ENCODE data around the gene SPINK8.
A peak's percentile ranks its signal among the peaks of the same experiment; 100 is the strongest.
"Not testable (repeated sequence)": the region's sequence is repeated elsewhere in the genome, so short reads cannot be mapped to it uniquely, and the experiment has no call there.

SPINK8 gene

DNA sequence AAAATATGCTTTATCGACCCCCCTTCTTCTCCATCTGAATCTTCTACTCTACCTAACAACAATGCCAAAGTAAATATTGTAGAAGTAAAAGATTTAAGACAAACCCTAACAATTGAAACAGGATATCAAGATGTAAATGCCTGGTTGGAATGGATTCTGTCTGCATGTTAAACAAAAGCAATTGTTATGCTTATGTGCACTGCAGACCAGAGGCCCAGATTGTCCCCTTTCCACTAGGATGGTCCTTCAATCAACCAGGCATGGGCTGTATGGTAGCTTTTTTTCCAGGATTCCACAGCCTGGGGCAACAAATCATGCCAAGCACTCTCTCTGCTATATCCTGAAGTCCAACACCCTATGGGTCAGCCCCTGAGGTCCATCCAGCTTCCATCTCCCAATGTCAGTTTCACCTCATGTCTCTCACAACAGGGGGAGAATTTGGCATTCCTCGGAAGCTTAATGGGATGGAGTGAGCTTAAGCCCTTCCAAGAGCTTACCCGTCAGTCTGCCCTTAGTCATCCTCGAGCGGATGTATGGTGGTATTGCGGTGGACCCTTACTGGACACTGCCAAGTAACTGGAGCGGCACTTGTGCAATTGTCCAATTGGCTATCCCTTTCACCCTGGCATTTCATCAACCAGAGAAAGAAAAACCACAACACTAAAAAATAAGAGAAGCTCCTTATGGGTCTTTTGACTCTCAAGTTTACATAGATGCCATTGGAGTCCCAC, 56.4 kb downstream of the SPINK8 start:
- DNase-seq, result no peak

DNA sequence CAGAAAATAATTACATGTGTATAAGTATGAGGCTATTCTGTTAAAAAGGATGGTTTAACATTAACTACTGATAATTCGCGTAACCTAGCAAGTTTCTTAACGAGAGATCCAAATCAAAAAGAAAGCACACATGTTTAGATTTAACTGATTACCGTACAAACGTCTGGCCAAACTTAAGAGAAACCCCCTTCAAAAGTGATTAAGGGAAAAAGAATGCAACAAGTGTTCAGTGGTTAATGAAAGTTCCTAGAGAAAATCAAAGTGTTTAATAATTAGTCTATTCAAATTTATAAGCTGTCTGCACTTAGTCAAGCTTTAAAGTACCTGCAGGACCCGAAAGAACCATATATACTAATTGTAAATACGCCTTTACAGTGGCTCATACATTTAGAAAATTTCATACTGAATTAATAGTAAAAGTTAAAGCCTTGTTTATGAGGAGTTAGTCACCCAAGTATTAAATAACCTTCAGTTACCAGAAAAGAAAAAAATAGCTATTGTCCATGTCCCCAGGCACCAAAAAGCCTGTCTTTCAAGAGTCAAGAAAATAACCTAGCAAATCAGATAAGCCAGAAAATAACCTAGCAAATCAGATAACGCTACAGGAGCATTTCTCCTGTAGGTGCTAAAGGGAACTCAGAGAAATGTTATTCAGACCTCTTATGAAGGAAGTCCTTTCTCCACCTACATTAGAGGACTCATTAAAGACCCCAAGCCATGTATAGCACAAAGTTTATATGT, 58.0 kb downstream of the SPINK8 start:
- DNase-seq, result no peak

DNA sequence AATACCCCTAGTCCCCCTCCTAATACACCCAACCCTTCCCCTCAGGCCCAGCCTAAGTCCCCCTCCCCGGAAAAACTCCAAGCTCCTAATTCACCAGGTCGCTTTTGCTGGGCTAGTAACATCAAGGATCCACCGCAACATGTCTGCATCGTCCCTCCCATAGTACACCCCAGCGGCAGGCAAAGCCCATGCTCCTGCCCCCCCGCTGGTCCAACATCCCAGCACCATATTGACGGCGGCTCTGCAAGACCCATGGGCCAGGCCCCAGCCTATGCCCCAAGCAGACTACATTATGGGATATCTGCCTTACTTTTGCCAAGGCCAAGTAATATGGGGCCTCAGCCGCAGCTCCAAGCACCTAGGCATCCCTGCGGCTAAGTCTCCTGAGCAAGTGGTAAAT, 59.0 kb downstream of the SPINK8 start:
- DNase-seq, result no peak

- DNase-seq, result peak; percentile 10 to 37
These were observed 59.8 kb downstream of the SPINK8 start for GRCh38 chr3:48273594-48274211.

GRCh38 chr3:48271763-48272498, 61.5 kb downstream of the SPINK8 start:
- DNase-seq, result no peak

GRCh38 chr3:48271223-48271622, 62.2 kb downstream of the SPINK8 start:
- not testable (repeated sequence) for DNase-seq

DNA sequence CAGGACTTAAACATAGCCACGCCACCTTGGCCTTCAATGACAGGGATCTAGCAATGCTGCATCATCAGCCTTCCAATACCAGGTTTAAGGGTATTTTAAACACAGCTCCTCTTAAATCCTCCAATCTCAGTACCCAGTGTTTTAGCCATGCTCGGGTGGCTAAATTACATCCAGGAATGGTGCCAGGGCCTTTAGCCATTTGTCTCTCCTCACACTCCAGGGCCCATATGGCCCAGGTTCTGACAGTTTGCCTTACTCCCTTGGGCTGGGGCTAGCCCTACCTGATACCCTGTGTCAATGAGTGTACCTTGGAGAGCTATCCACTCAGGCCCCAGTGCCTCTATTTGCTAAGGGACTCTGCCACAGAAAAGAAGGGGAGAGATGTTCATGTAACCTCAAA, 63.2 kb downstream of the SPINK8 start:
- DNase-seq, result no peak

DNA sequence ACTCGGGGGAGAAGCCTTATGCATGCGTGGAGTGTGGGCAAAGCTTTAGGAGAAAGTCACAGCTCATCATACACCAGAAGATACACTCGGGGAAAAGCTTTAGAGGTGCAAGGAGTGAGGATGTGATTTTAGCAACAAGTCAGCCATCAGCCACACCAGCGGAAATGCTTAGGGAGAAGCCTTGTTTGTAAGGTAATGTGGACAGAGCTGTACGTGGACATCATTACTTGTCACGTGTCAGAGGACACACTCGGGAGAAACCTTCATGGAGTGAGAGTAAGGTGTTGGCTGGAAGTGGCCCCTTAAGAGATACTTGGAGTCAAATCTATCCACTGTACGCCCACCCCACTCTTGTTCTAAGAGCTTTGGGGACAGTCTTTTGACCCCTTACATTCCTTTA, 63.9 kb downstream of the SPINK8 start:
- no peak for DNase-seq

GRCh38 chr3:48268936-48269561, 64.4 kb downstream of the SPINK8 start:
- DNase-seq, result peak in 1 of 2 donors; percentile 58

DNA sequence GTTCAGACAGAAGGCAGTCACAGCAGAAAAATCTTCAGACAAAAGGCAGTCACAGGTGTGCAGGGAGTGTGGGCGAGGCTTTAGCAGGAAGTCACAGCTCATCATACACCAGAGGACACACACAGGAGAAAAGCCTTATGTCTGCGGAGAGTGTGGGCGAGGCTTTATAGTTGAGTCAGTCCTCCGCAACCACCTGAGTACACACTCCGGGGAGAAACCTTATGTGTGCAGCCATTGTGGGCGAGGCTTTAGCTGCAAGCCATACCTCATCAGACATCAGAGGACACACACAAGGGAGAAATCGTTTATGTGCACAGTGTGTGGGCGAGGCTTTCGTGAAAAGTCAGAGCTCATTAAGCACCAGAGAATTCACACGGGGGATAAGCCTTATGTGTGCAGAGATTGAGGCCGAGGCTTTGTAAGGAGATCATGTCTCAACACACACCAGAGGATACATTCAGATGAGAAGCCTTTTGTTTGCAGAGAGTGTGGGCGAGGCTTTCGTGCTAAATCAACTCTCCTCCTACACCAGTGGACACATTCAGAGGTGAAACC, 65.0 kb downstream of the SPINK8 start:
- DNase-seq, result peak in 1 of 2 donors; percentile 10

DNA sequence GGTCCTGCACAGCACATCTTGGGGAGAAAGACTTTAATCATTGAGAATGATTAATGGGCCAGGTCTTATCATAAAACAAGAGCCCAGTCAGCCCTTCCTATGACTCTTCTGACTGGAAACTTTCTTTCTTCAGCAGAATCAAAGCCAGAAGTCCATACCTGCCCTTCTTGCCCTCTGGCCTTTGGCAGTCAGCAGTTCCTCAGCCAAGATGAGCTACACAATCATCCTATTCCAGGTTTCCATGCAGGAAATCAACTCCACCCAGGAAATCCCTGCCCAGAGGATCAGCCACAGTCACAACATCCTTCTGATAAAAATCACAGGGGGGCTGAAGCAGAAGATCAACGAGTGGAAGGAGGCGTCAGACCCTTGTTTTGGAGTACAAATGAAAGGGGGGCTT, 65.7 kb downstream of the SPINK8 start:
- no peak for DNase-seq

GRCh38 chr3:48258530-48258929, 74.9 kb downstream of the SPINK8 start:
- no peak for DNase-seq
